Fibroblast of villous mesenchyme (primary cell): ENCODE data around the gene NFATC2. TPM values are rescaled to one million over a fixed set of nuclear protein-coding genes. Genes with fewer than 3 reads are reported as not detected.

Source experiments
- DNase-seq: peaks from one replicate; pipeline ENCODE4 v3.0.0-alpha.2; 2010; ENCODE audit warnings: low read depth
- H3K4me3 ChIP-seq: 2 replicates; pipeline ENCODE4 v1.5.1; 2011; ENCODE audit warnings: low read depth, mild to moderate bottlenecking, low read length
- total RNA-seq: library from RNA; depleted of rRNA; stranded (reverse); fragments of >200 nt; gene quantifications from 2 replicates; pipeline ENCODE4 v1.2.3, GENCODE V29; 2012
- TF ChIP-seq, protein P1 (sequence below): IDR thresholded peaks from 2 replicates; pipeline ENCODE4 v1.5.1; 2012; ENCODE audit warnings: low read depth, mild to moderate bottlenecking, low read length; ENCODE audit not compliant: insufficient read depth

NFATC2 gene
- total RNA-seq, 1 donor: under 0.01 TPM

DNA sequence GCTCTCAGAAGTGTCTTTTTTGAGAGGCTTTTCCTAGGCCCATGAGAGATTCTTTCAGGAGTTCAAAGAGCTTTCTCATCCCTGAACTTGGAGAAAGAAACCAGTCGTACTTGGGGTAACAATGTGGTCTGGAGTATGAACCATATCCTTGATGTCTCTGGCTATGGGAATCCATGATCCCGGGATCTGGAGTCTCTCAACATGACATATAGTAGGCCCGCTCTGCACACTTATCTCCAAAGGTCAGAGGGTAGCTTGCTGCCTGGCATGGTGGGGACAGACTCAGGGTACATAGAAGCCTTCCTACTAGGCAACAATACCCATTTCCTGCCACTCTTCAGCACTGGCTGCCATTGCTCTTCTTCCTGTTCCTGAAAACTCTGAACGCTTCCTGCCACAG lies 42.2 kb upstream of the NFATC2 start:
- TF ChIP-seq, protein P1, sequence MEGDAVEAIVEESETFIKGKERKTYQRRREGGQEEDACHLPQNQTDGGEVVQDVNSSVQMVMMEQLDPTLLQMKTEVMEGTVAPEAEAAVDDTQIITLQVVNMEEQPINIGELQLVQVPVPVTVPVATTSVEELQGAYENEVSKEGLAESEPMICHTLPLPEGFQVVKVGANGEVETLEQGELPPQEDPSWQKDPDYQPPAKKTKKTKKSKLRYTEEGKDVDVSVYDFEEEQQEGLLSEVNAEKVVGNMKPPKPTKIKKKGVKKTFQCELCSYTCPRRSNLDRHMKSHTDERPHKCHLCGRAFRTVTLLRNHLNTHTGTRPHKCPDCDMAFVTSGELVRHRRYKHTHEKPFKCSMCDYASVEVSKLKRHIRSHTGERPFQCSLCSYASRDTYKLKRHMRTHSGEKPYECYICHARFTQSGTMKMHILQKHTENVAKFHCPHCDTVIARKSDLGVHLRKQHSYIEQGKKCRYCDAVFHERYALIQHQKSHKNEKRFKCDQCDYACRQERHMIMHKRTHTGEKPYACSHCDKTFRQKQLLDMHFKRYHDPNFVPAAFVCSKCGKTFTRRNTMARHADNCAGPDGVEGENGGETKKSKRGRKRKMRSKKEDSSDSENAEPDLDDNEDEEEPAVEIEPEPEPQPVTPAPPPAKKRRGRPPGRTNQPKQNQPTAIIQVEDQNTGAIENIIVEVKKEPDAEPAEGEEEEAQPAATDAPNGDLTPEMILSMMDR: no peak
- H3K4me3 ChIP-seq: no peak overlapping the region
- peak; percentile 10 for DNase-seq

DNA sequence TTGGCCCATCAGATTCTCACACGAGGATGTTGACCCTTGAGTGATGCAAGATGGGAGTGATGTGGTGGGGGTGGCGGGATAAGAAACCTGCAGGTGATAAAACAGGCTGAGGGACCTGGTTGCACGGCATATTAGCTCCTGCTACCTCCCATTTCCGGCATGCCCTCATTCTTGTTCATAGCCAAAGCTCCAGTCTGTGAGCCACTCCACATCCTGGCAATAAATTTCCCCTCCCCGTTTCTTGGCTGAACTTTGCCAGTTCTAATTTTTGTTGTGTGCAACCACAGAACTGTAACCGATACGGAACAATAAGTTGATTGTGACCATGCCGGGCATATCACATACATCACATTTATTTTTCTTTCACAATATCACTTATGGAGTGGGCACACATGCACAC lies 41.6 kb upstream of the NFATC2 start:
- TF ChIP-seq, protein P1: no peak
- DNase-seq: no peak
- H3K4me3 ChIP-seq: no peak overlapping the region

DNA sequence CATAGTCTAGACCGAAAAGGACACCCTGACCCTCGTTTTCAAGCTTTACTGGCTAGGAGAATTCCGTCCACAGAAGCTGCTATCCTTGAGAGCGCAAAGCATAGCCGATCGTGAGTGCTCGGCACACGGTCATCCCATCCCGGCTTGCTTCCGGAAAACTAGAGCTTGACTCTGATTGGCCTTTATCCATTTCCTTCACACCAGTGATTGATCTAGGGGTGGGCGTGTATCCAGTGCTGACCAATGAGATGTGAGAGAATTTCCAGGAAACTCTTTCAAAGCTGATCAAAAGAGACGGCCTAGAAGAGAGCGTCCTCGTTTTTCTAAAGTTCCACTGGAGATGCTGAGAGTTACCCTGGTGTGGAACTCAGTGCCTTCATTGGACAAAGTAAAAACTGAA lies 41.0 kb upstream of the NFATC2 start:
- no peak overlapping the region for H3K4me3 ChIP-seq
- TF ChIP-seq, protein P1: no peak
- DNase-seq: no peak

DNA sequence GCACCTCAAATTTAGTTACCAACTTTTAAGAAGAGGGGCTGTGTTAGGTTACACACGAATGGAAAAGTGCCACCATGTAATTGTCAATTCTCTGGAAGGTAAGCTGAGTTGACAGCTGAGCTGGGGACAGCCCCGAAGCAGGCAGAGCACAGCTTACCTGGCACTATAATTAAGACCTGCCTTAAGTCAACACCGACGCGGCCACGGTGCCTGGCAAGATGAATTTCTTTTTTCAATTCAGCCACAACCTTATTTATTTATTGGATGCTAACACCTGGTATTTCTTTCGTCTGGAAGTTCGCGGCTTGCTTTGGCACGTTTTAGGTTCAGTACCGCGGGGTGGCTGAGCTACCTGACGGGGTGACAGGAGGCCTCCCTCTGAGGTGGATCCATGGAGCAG lies 40.6 kb upstream of the NFATC2 start:
- TF ChIP-seq, protein P1: no peak
- H3K4me3 ChIP-seq: no peak overlapping the region
- no peak for DNase-seq

DNA sequence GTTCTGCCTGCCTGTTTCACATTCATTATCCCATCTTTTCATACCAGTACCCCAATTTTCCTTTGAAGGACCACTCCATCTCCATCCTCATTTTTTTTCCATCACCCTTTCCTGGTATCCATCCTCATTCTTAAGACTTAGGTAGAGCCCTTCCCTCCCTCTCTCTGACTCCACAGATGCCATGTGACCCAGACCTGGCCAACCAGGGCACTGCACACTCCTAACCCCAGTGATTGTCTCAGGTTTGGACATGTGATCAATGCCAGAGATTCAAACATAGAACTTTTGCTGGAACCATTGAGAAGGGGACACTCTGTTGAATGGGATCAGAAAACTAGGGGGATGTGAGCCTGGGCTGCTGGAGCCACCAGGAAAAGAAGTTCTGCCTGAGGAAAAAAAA lies 39.1 kb upstream of the NFATC2 start:
- TF ChIP-seq, protein P1: no peak

DNA sequence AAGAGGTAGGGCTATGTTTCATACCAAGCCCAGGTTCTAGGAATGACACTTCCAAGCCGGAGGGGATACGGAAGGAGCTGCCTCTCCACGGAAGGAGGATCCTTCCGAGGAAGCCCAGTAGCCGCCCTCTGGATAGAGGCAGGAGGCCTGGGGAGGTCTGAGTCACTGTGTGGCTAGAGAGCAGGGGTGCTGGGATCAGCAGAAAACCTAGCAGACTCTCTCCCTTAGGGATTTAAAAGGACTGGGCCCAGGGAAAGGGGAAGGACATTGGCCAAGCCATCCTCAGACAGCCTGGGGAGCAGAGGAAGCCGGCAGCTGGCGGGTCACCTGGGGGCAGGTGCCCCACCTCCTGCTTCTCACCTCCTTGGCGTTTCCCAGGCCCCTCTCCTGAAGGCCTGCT lies 36.6 kb upstream of the NFATC2 start:
- DNase-seq: peak; percentile 26
- TF ChIP-seq, protein P1: no peak
- no peak overlapping the region for H3K4me3 ChIP-seq

More for the DNA sequence above, 39.1 kb upstream of the NFATC2 start:
- H3K4me3 ChIP-seq: no peak overlapping the region
- DNase-seq: no peak

DNA sequence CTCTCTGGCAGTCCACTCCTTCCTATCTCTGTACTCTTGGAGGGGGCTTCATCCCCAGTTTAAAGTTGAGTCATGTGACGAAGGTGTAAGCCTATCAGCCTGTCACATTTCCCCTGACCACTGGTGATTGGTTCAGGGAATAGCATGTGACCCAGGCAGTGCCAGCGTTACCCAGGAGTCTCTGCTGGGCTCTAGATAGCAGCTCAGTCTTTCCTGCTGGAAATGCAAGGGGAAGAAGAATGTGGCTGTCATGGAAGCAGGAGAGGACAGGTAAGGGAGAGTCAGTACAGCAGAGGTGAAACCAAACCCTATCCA lies 35.6 kb upstream of the NFATC2 start:
- TF ChIP-seq, protein P1: no peak
- DNase-seq: no peak
- H3K4me3 ChIP-seq: no peak overlapping the region
